ENCODE results near the gene VGF. TPM values are rescaled to one million over a fixed set of nuclear protein-coding genes. Genes with fewer than 3 reads are reported as not detected.

Gene VGF
- total RNA-seq, 1 experiment from 2014 or later, result 1.2 TPM

DNA sequence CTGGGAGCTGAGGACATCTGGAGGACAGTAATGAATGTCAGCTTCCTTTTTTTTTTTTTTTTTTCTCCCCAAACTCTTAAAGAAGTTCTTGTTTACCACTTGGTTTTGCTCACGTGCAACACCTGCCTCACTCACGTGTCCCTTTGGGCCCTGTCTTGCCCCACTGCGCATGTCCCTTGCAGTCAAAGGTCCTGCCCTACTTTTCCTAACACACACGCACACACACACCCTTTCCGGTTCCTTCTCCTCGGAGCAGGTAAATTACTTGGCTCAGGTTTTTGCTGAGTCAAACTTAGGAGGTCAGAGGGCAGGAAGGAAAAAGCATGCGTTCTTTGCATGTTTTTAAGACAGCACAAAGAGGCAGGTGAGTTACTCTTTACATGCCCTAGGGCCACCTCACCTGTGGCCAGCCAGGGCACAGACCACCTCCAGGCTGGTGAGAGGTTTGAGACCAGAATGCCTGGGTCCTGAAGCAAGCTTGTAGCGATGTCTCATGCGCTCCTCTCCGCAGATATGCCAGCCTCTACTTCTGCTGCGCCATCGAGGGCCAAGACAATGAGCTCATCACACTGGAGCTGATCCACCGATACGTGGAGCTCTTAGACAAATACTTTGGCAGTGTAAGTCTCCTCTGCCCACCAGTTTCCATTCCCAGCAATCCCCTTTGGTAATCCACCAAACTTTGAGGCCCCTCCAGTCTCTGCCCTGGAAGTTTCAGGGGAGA is 8.3 kb downstream of the VGF start:
- ChIA-PET POLR2A (no interaction called here), CTCF (interaction anchor here (0.6 to 2.3 kb wide), 3 partner anchors 13 to 84 kb away, joined by 3 to 13 read pairs (median 4); no protein-coding TSS in a partner anchor)
- TF ChIP-seq, protein P1, sequence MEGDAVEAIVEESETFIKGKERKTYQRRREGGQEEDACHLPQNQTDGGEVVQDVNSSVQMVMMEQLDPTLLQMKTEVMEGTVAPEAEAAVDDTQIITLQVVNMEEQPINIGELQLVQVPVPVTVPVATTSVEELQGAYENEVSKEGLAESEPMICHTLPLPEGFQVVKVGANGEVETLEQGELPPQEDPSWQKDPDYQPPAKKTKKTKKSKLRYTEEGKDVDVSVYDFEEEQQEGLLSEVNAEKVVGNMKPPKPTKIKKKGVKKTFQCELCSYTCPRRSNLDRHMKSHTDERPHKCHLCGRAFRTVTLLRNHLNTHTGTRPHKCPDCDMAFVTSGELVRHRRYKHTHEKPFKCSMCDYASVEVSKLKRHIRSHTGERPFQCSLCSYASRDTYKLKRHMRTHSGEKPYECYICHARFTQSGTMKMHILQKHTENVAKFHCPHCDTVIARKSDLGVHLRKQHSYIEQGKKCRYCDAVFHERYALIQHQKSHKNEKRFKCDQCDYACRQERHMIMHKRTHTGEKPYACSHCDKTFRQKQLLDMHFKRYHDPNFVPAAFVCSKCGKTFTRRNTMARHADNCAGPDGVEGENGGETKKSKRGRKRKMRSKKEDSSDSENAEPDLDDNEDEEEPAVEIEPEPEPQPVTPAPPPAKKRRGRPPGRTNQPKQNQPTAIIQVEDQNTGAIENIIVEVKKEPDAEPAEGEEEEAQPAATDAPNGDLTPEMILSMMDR (IDR thresholded peaks at IDR 0.05; ENCODE audit: insufficient read depth in 1 of 2, low read depth in 1 of 2, low read length in 1 of 2, severe bottlenecking in 1 of 2, unreplicated experiment in 1 of 2), result no peak
- peak in 1 of 2 experiments; percentile 71 for DNase-seq
- no peak overlapping the region for H3K4me3 Mint-ChIP-seq (ENCODE audit: unreplicated experiment)
- H3K36me3 Mint-ChIP-seq (ENCODE audit: insufficient read depth, unreplicated experiment), result peaks cover 37% of the 10 kb centered on the region
- intact Hi-C loops (cut with micrococcal nuclease; ENCODE audit: unreplicated experiment), result no loop called here
- peak overlapping the region; percentile 30 for H3K27ac Mint-ChIP-seq (ENCODE audit: unreplicated experiment)
- no peaks in the 10 kb centered on the region for H3K9me3 Mint-ChIP-seq (ENCODE audit: unreplicated experiment)
- peaks cover 3% of the 10 kb centered on the region for H3K27me3 Mint-ChIP-seq (ENCODE audit: insufficient read depth, unreplicated experiment)
- H3K4me1 Mint-ChIP-seq (ENCODE audit: low read depth, unreplicated experiment), result peaks cover 22% of the 10 kb centered on the region
- peaks cover 4% of the 10 kb centered on the region; the same call in 1 of the 2 replicates for H3K36me3 ChIP-seq (ENCODE audit: control insufficient read depth, insufficient read depth, low read length)
- BruUV-seq (replicated peaks), result no TSS peak
- no peaks in the 10 kb centered on the region for H3K9me3 ChIP-seq
- H3K27me3 ChIP-seq (replicated peaks; ENCODE audit: control insufficient read depth, insufficient read depth, low read length), result no peaks in the 10 kb centered on the region
- no peak overlapping the region for H3K4me3 ChIP-seq (ENCODE audit: low read depth, low read length)
- peaks cover 24% of the 10 kb centered on the region for H3K4me1 ChIP-seq

- Histone ChIP-seq H3K4me1 (peaks cover 16% of the 10 kb centered on the region), H3K4me3 (ENCODE audit: low read depth, low read length) (no peak overlapping the region), H3K36me3 (ENCODE audit: control insufficient read depth, insufficient read depth, low read length) (peaks cover 4% of the 10 kb centered on the region; the same call in 1 of the 2 replicates), H3K9me3 (no peaks in the 10 kb centered on the region), H3K27me3 (replicated peaks; ENCODE audit: control insufficient read depth, insufficient read depth, low read length) (no peaks in the 10 kb centered on the region)
- Mint-ChIP-seq H3K27me3 (ENCODE audit: insufficient read depth, unreplicated experiment) (peaks cover 3% of the 10 kb centered on the region), H3K9me3 (ENCODE audit: unreplicated experiment) (no peaks in the 10 kb centered on the region), H3K4me3 (ENCODE audit: unreplicated experiment) (no peak overlapping the region), H3K36me3 (ENCODE audit: insufficient read depth, unreplicated experiment) (peaks cover 37% of the 10 kb centered on the region), H3K27ac (ENCODE audit: unreplicated experiment) (no peak overlapping the region), H3K4me1 (ENCODE audit: low read depth, unreplicated experiment) (peaks cover 22% of the 10 kb centered on the region)
- no TSS peak for BruUV-seq (replicated peaks)
- no peak for DNase-seq
- ChIA-PET POLR2A (no interaction called here), CTCF (interaction anchor here (0.6 to 2.3 kb wide), 2 partner anchors 12 to 56 kb away, joined by 3 to 13 read pairs; no protein-coding TSS in a partner anchor)
- TF ChIP-seq, protein P1 (IDR thresholded peaks at IDR 0.05; ENCODE audit: insufficient read depth in 1 of 2, low read depth in 1 of 2, low read length in 1 of 2, severe bottlenecking in 1 of 2, unreplicated experiment in 1 of 2), result no peak
- intact Hi-C loops (cut with micrococcal nuclease; ENCODE audit: unreplicated experiment), result no loop called here
These were observed 9.1 kb downstream of the VGF start for GRCh38 chr7:101156277-101156676.

GRCh38 chr7:101155303-101155702 is 10.1 kb downstream of the VGF start:
- Histone ChIP-seq H3K4me3 (ENCODE audit: low read depth, low read length) (peak overlapping the region; percentile 87), H3K36me3 (ENCODE audit: control insufficient read depth, insufficient read depth, low read length) (peaks cover 4% of the 10 kb centered on the region; the same call in 1 of the 2 replicates), H3K9me3 (no peaks in the 10 kb centered on the region), H3K4me1 (peaks cover 14% of the 10 kb centered on the region; the same call in 1 of the 2 replicates), H3K27me3 (replicated peaks; ENCODE audit: control insufficient read depth, insufficient read depth, low read length) (no peaks in the 10 kb centered on the region)
- Mint-ChIP-seq H3K4me1 (ENCODE audit: low read depth, unreplicated experiment) (peaks cover 22% of the 10 kb centered on the region), H3K4me3 (ENCODE audit: unreplicated experiment) (peak overlapping the region; percentile 81), H3K27ac (ENCODE audit: unreplicated experiment) (peak overlapping the region; percentile 86), H3K9me3 (ENCODE audit: unreplicated experiment) (no peaks in the 10 kb centered on the region), H3K36me3 (ENCODE audit: insufficient read depth, unreplicated experiment) (peaks cover 36% of the 10 kb centered on the region), H3K27me3 (ENCODE audit: insufficient read depth, unreplicated experiment) (peaks cover 3% of the 10 kb centered on the region)
- intact Hi-C loops (cut with micrococcal nuclease; ENCODE audit: unreplicated experiment), result no loop called here
- POLR2A ChIA-PET, result no interaction called here
- CTCF ChIA-PET, result interaction anchor here (0.7 kb wide), 1 partner anchor 11 kb away, joined by 6 read pairs; no protein-coding TSS in a partner anchor
- no peak for DNase-seq
- BruUV-seq (replicated peaks), result no TSS peak
- TF ChIP-seq, protein P1 (IDR thresholded peaks at IDR 0.05; ENCODE audit: insufficient read depth in 1 of 2, low read depth in 1 of 2, low read length in 1 of 2, severe bottlenecking in 1 of 2, unreplicated experiment in 1 of 2), result no peak

Data from Caco-2 (cell line).